GM19099 (cell line): ENCODE data around the gene ATMIN.

ENCODE experiments used
- POLR2A ChIP-seq: IDR thresholded peaks from 3 replicates; pipeline ENCODE4 v1.6.1; 2011; ENCODE audit warnings: low read depth; ENCODE audit not compliant: insufficient read length; ENCODE audit errors: extremely low read depth

The ATMIN gene

GRCh38 chr16:81073560-81074330, 38.1 kb downstream of the ATMIN start:
- TF ChIP-seq POLR2A = no peak

- no peak for TF ChIP-seq POLR2A
Observed at GRCh38 chr16:81076566-81077075, 41.0 kb downstream of the ATMIN start.

- TF ChIP-seq POLR2A = peak; percentile 84
Observed at GRCh38 chr16:81077076-81077940, 41.7 kb downstream of the ATMIN start, which contains the start of gene C16orf46. Gene C16orf46, minus strand, starts transcription at chr16:81077238. Its CDS starts 13,283 bp downstream, at chr16:81063955.

GRCh38 chr16:81080233-81080632, 44.6 kb downstream of the ATMIN start:
- no peak for TF ChIP-seq POLR2A

- no peak for TF ChIP-seq POLR2A
Observed at GRCh38 chr16:81081014-81081413, 45.4 kb downstream of the ATMIN start.

- TF ChIP-seq POLR2A = no peak
Observed at GRCh38 chr16:81088836-81089235, 53.2 kb downstream of the ATMIN start.

- TF ChIP-seq POLR2A = no peak
Observed at GRCh38 chr16:81094771-81095251, 59.2 kb downstream of the ATMIN start.

GRCh38 chr16:81095653-81095952, 60.0 kb downstream of the ATMIN start:
- no peak for TF ChIP-seq POLR2A

- peak; percentile 18 for TF ChIP-seq POLR2A
Observed at GRCh38 chr16:81095953-81096714, 60.5 kb downstream of the ATMIN start, which contains the start of gene GCSH. Gene GCSH, minus strand, starts transcription at chr16:81096395. Its CDS starts 117 bp downstream, at chr16:81096278.

GRCh38 chr16:81096715-81097208, 61.1 kb downstream of the ATMIN start:
- TF ChIP-seq POLR2A = no peak
